ENCODE data around the gene LLPH. TPM values are rescaled to one million over a fixed set of nuclear protein-coding genes. Genes with fewer than 3 reads are reported as not detected.

The LLPH gene
- total and polyA plus RNA-seq, 2 of the 13 experiments (the other 11 are each of a cell fraction or from before 2014, with no cell fraction given) = 4.2 to 25.6 TPM

DNA sequence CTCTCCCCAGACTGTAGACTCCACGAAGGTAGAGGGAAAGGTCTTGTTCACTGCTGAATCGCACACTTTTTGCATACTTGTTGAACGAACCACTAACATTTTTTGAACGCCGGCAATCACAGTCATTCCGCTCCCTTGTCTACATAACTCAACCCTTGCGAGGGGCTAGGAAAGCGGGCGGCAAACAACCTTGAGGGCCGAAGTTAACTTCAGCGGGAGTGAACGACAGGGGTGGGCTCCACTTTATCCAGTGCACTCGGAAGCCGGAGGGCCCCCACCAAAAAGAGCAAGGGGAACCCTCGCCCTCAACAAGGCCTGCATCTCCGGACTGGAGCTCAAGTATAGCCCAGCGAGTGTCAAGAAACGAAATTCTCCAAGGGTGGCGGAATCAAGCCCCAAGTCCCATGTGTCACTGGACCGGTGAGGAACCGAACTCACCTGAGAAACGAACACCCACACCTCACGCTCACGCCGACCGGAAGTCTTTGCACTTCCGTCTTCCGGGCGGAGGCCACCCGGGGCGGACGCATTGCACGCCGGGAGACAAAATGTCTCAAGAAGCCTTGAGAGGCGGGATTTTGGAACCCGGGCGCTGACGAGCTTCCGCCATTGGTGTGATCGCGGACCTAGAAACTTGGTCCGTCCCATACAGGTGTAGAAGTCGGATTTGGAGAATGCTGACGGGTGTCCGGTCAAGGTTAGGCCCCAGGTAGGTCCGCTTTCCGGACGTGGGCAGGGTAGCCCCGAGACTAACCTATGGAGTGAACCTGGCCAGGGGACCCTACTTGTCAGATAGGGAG is at the start of gene LLPH (continued):
- TF ChIP-seq, protein P1, sequence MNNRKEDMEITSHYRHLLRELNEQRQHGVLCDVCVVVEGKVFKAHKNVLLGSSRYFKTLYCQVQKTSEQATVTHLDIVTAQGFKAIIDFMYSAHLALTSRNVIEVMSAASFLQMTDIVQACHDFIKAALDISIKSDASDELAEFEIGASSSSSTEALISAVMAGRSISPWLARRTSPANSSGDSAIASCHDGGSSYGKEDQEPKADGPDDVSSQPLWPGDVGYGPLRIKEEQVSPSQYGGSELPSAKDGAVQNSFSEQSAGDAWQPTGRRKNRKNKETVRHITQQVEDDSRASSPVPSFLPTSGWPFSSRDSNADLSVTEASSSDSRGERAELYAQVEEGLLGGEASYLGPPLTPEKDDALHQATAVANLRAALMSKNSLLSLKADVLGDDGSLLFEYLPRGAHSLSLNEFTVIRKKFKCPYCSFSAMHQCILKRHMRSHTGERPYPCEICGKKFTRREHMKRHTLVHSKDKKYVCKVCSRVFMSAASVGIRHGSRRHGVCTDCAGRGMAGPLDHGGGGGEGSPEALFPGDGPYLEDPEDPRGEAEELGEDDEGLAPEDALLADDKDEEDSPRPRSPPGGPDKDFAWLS (CRISPR knock-in tag; IDR thresholded peaks at IDR 0.05; ENCODE audit: borderline replicate concordance) = no peak
- TF ChIP-seq, protein P2, sequence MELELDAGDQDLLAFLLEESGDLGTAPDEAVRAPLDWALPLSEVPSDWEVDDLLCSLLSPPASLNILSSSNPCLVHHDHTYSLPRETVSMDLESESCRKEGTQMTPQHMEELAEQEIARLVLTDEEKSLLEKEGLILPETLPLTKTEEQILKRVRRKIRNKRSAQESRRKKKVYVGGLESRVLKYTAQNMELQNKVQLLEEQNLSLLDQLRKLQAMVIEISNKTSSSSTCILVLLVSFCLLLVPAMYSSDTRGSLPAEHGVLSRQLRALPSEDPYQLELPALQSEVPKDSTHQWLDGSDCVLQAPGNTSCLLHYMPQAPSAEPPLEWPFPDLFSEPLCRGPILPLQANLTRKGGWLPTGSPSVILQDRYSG (CRISPR knock-in tag; IDR thresholded peaks at IDR 0.05) = no peak
- TF ChIP-seq HNRNPUL1 (IDR thresholded peaks at IDR 0.05; ENCODE audit: low read depth, low read length) = no peak
- no peak for TF ChIP-seq ZBTB8A (CRISPR knock-in tag; IDR thresholded peaks at IDR 0.05; ENCODE audit: borderline replicate concordance, low read depth)
- TF ChIP-seq GTF3A (CRISPR knock-in tag; conservative IDR thresholded peaks at IDR 0.05) = 0 out of 2 replicates have a peak, but pooled peaks have one; percentile 61
- no peak for TF ChIP-seq NCOR1 (IDR thresholded peaks at IDR 0.05; ENCODE audit: borderline replicate concordance, low read length)
- TF ChIP-seq ZNF564 (CRISPR knock-in tag; IDR thresholded peaks at IDR 0.05) = no peak
- no peak for TF ChIP-seq SOX13 (IDR thresholded peaks at IDR 0.05)
- TF ChIP-seq SOX13 (CRISPR knock-in tag; conservative IDR thresholded peaks at IDR 0.05 in 1 of 2, IDR thresholded peaks at IDR 0.05 in 1 of 2) = no peak
- TF ChIP-seq, protein P3, sequence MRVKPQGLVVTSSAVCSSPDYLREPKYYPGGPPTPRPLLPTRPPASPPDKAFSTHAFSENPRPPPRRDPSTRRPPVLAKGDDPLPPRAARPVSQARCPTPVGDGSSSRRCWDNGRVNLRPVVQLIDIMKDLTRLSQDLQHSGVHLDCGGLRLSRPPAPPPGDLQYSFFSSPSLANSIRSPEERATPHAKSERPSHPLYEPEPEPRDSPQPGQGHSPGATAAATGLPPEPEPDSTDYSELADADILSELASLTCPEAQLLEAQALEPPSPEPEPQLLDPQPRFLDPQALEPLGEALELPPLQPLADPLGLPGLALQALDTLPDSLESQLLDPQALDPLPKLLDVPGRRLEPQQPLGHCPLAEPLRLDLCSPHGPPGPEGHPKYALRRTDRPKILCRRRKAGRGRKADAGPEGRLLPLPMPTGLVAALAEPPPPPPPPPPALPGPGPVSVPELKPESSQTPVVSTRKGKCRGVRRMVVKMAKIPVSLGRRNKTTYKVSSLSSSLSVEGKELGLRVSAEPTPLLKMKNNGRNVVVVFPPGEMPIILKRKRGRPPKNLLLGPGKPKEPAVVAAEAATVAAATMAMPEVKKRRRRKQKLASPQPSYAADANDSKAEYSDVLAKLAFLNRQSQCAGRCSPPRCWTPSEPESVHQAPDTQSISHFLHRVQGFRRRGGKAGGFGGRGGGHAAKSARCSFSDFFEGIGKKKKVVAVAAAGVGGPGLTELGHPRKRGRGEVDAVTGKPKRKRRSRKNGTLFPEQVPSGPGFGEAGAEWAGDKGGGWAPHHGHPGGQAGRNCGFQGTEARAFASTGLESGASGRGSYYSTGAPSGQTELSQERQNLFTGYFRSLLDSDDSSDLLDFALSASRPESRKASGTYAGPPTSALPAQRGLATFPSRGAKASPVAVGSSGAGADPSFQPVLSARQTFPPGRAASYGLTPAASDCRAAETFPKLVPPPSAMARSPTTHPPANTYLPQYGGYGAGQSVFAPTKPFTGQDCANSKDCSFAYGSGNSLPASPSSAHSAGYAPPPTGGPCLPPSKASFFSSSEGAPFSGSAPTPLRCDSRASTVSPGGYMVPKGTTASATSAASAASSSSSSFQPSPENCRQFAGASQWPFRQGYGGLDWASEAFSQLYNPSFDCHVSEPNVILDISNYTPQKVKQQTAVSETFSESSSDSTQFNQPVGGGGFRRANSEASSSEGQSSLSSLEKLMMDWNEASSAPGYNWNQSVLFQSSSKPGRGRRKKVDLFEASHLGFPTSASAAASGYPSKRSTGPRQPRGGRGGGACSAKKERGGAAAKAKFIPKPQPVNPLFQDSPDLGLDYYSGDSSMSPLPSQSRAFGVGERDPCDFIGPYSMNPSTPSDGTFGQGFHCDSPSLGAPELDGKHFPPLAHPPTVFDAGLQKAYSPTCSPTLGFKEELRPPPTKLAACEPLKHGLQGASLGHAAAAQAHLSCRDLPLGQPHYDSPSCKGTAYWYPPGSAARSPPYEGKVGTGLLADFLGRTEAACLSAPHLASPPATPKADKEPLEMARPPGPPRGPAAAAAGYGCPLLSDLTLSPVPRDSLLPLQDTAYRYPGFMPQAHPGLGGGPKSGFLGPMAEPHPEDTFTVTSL (CRISPR knock-in tag; IDR thresholded peaks at IDR 0.05; ENCODE audit: borderline replicate concordance) = no peak; the same call in 1 of the 2 replicates
- TF ChIP-seq RARG (CRISPR knock-in tag; IDR thresholded peaks at IDR 0.05; ENCODE audit: low read depth) = no peak
- TF ChIP-seq, protein P4, sequence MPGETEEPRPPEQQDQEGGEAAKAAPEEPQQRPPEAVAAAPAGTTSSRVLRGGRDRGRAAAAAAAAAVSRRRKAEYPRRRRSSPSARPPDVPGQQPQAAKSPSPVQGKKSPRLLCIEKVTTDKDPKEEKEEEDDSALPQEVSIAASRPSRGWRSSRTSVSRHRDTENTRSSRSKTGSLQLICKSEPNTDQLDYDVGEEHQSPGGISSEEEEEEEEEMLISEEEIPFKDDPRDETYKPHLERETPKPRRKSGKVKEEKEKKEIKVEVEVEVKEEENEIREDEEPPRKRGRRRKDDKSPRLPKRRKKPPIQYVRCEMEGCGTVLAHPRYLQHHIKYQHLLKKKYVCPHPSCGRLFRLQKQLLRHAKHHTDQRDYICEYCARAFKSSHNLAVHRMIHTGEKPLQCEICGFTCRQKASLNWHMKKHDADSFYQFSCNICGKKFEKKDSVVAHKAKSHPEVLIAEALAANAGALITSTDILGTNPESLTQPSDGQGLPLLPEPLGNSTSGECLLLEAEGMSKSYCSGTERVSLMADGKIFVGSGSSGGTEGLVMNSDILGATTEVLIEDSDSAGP (CRISPR knock-in tag; IDR thresholded peaks at IDR 0.05; ENCODE audit: borderline replicate concordance) = peak; percentile 74; the same call in 1 of the 2 replicates
- TF ChIP-seq KLF6 (CRISPR knock-in tag; IDR thresholded peaks at IDR 0.05) = no peak
- TF ChIP-seq ZNF263 (CRISPR knock-in tag; IDR thresholded peaks at IDR 0.05) = no peak
- TF ChIP-seq, protein P5, sequence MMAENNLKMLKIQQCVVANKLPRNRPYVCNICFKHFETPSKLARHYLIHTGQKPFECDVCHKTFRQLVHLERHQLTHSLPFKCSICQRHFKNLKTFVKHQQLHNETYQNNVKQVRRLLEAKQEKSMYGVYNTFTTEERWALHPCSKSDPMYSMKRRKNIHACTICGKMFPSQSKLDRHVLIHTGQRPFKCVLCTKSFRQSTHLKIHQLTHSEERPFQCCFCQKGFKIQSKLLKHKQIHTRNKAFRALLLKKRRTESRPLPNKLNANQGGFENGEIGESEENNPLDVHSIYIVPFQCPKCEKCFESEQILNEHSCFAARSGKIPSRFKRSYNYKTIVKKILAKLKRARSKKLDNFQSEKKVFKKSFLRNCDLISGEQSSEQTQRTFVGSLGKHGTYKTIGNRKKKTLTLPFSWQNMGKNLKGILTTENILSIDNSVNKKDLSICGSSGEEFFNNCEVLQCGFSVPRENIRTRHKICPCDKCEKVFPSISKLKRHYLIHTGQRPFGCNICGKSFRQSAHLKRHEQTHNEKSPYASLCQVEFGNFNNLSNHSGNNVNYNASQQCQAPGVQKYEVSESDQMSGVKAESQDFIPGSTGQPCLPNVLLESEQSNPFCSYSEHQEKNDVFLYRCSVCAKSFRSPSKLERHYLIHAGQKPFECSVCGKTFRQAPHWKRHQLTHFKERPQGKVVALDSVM (CRISPR knock-in tag; IDR thresholded peaks at IDR 0.05) = no peak; the same call in 1 of the 2 replicates
- no peak for TF ChIP-seq SP140L (CRISPR knock-in tag; IDR thresholded peaks at IDR 0.05; ENCODE audit: borderline replicate concordance)
